B cell (primary cell): Measurements from ENCODE around the gene CTPS2. TPM values are rescaled to one million over a fixed set of nuclear protein-coding genes. Genes with fewer than 3 reads are reported as not detected.

Experiments used
- ATAC-seq: fragments of 200-7000 bp; cut with Tn5 transposase; one replicate; pipeline ENCODE4 v1.10.0; 2021; ENCODE audit warnings: low read depth, mild to moderate bottlenecking, moderate number of reproducible peaks, moderate library complexity
- CTCF ChIA-PET: fragments of 350-600 bp; sonication (Branson Sonifier 250); formaldehyde crosslinking; loops from one replicate; lab custom pipeline; 2021; ENCODE audit warnings: antibody characterized with exemption, inconsistent platforms; lab: Charles Lee
- POLR2A ChIA-PET: fragments of 350-600 bp; sonication (Branson Sonifier 250); formaldehyde crosslinking; loops from one replicate; lab custom pipeline; 2021; ENCODE audit warnings: antibody characterized with exemption; lab: Charles Lee
- DNase-seq: peaks from one replicate; pipeline ENCODE4 v3.0.0; 2013
- H2AFZ ChIP-seq: 2 replicates; pipeline ENCODE4 v1.6.1; 2012; ENCODE audit warnings: mild to moderate bottlenecking, low read depth, low read length; ENCODE audit not compliant: insufficient read depth, poor library complexity, severe bottlenecking
- H3K27ac ChIP-seq, 2 donors: 1 replicate in 1 of 2; 2 replicates in 1 of 2; pipeline ENCODE4 v1.5.1; 2012 to 2013; ENCODE audit warnings: low read length in 2 of 2, mild to moderate bottlenecking in 2 of 2, moderate library complexity in 1 of 2
- H3K27me3 ChIP-seq, 4 experiments: fragments of 200-600 bp in 1 of 4; sonication (generic) in 1 of 4; replicated peaks in 1 of 4; 1 replicate in 2 of 4; 2 replicates in 2 of 4; pipeline versions ENCODE4 v1.6.1 to v1.7.0; 2013 to 2016; ENCODE audit warnings: low read length in 3 of 4, mild to moderate bottlenecking in 2 of 4, mixed read lengths in 1 of 4, moderate library complexity in 1 of 4; ENCODE audit not compliant: insufficient read depth in 4 of 4, control insufficient read depth in 3 of 4; ENCODE audit errors: control extremely low read depth in 1 of 4
- H3K36me3 ChIP-seq, 2 experiments: replicated peaks in 1 of 2; 1 replicate in 1 of 2; 2 replicates in 1 of 2; pipeline versions ENCODE4 v1.6.1 to v1.7.1; 2013; ENCODE audit warnings: low read length in 1 of 2; ENCODE audit not compliant: insufficient read depth in 2 of 2, control insufficient read depth in 1 of 2; ENCODE audit errors: control extremely low read depth in 1 of 2, extremely low read depth in 1 of 2
- H3K4me1 ChIP-seq, 2 donors: fragments of 200-600 bp in 1 of 2; sonication (generic) in 1 of 2; 1 replicate in 1 of 2; 2 replicates in 1 of 2; pipeline versions ENCODE4 v1.5.1 to v1.6.1; 2013 to 2017; ENCODE audit warnings: low read length in 2 of 2; ENCODE audit not compliant: control insufficient read depth in 2 of 2, insufficient read depth in 2 of 2
- H3K4me2 ChIP-seq: replicated peaks from 2 replicates; pipeline ENCODE3; 2012; ENCODE audit warnings: mild to moderate bottlenecking, low read depth, low read length; ENCODE audit not compliant: poor library complexity, severe bottlenecking
- H3K4me3 ChIP-seq, 5 experiments: fragments of 200-600 bp in 1 of 5; sonication (generic) in 1 of 5; 1 replicate in 3 of 5; 2 replicates in 2 of 5; pipeline versions ENCODE4 v1.5.1 to v1.7.0; 2011 to 2016; ENCODE audit warnings: low read length in 4 of 5, mild to moderate bottlenecking in 4 of 5, low read depth in 2 of 5, control low read depth in 1 of 5, moderate library complexity in 1 of 5; ENCODE audit not compliant: insufficient read depth in 1 of 5; ENCODE audit errors: control extremely low read depth in 1 of 5, extremely low read depth in 1 of 5
- H3K79me2 ChIP-seq: fragments of 200-600 bp; sonication (generic); one replicate; pipeline ENCODE4 v1.6.0; 2016; ENCODE audit warnings: low read length; ENCODE audit not compliant: control insufficient read depth, insufficient read depth
- H3K9ac ChIP-seq: fragments of 200-600 bp; sonication (generic); 2 replicates; pipeline ENCODE4 v1.6.1; 2017; ENCODE audit warnings: mild to moderate bottlenecking, low read length, moderate library complexity
- H3K9me3 ChIP-seq, 3 donors: one replicate each; pipeline versions ENCODE4 v1.6.1 to v1.7.1; 2013; ENCODE audit warnings: low read length in 2 of 3; ENCODE audit not compliant: control insufficient read depth in 2 of 3, insufficient read depth in 1 of 3; ENCODE audit errors: control extremely low read depth in 1 of 3
- H4K20me1 ChIP-seq: 2 replicates; pipeline ENCODE4 v1.6.0; 2012; ENCODE audit warnings: mild to moderate bottlenecking, low read length; ENCODE audit not compliant: insufficient read depth, control insufficient read depth, poor library complexity, severe bottlenecking
- H3K27ac Mint-ChIP-seq: one replicate; pipeline ENCODE4 v1.8.0; 2021; ENCODE audit warnings: mixed read lengths
- H3K27me3 Mint-ChIP-seq: one replicate; pipeline ENCODE4 v1.8.0; 2021; ENCODE audit warnings: mixed read lengths
- H3K4me1 Mint-ChIP-seq: one replicate; pipeline ENCODE4 v1.8.0; 2021; ENCODE audit warnings: mixed read lengths
- H3K4me3 Mint-ChIP-seq: one replicate; pipeline ENCODE4 v1.8.0; 2021; ENCODE audit warnings: mixed read lengths
- H3K9me3 Mint-ChIP-seq: one replicate; pipeline ENCODE4 v1.8.0; 2022; ENCODE audit warnings: mixed read lengths; ENCODE audit not compliant: insufficient read depth
- CTCF ChIP-seq: fragments of 200-600 bp; IDR thresholded peaks from one replicate; pipeline ENCODE4 v1.8.0; 2022; ENCODE audit warnings: antibody characterized with exemption, mild to moderate bottlenecking
- EZH2 ChIP-seq: IDR thresholded peaks from 2 replicates; pipeline ENCODE4 v1.6.1; 2012; ENCODE audit warnings: borderline replicate concordance, low read depth, mild to moderate bottlenecking, moderate library complexity, low read length; ENCODE audit not compliant: insufficient read depth, poor library complexity, severe bottlenecking
- WGBS: methylation state at CpG from one replicate; pipeline ENCODE4 v1.1.5; 2013; ENCODE audit warnings: missing lambda C conversion rate; ENCODE audit not compliant: insufficient coverage; 5-methylcytosine and 5-hydroxymethylcytosine counted together
- intact Hi-C: fragments of 100-400 bp; cut with micrococcal nuclease; formaldehyde crosslinking; loops from one replicate; pipeline ENCODE4 v1.10.0; 2022
- polyA plus RNA-seq: library from polyadenylated mRNA; depleted of rRNA; stranded (reverse); fragments of >200 nt; gene quantifications from 2 replicates; pipeline ENCODE4 v1.2.3, GENCODE V29; 2012
- total RNA-seq, 2 donors: library from RNA; stranded (reverse); fragments of 120-200 nt in 1 of 2; gene quantifications; 1 replicate in 1 of 2; 2 replicates in 1 of 2; pipeline versions ENCODE4 v1.2.3 to v1.2.4, GENCODE V29; 2013 to 2022

Gene CTPS2
- total and polyA plus RNA-seq, 2 donors (not counting 1 experiment from before 2014, with no cell fraction given): 2.5 to 11.7 TPM

- intact Hi-C loops: no loop called here
- CTCF ChIA-PET: no interaction called here
- Histone ChIP-seq H2AFZ (no peak overlapping the region), H3K4me2 (no peak overlapping the region), H3K36me3 (no peaks in the 10 kb centered on the region), H4K20me1 (no peaks in the 10 kb centered on the region), H3K27me3 (no peaks in the 10 kb centered on the region), H3K9me3 (no peaks in the 10 kb centered on the region), H3K79me2 (no peaks in the 10 kb centered on the region), H3K9ac (no peak overlapping the region), H3K4me1 (no peaks in the 10 kb centered on the region), H3K4me3 (no peak overlapping the region), H3K27ac (no peak overlapping the region)
- DNase-seq (no peak), ATAC-seq (no peak)
- Mint-ChIP-seq H3K27me3 (no peaks in the 10 kb centered on the region), H3K27ac (no peak overlapping the region), H3K9me3 (no peaks in the 10 kb centered on the region), H3K4me3 (no peak overlapping the region), H3K4me1 (no peaks in the 10 kb centered on the region)
- no CpG with 5 or more reads among the region's 1 CpG for WGBS
- POLR2A ChIA-PET: no interaction called here
- no peak for TF ChIP-seq CTCF
- TF ChIP-seq EZH2: no peak
Measured at GRCh38 chrX:16573781-16574180, 138.7 kb downstream of the CTPS2 start.

- no peaks in the 10 kb centered on the region for H4K20me1 ChIP-seq
- ATAC-seq (no peak), DNase-seq (no peak)
- H3K4me2 ChIP-seq: no peak overlapping the region
- WGBS: no CpG with 5 or more reads among the region's 4 CpGs
- no peaks in the 10 kb centered on the region for H3K9me3 Mint-ChIP-seq
- no peaks in the 10 kb centered on the region for H3K79me2 ChIP-seq
- H3K9me3 ChIP-seq: no peaks in the 10 kb centered on the region
- H3K27me3 ChIP-seq: no peaks in the 10 kb centered on the region
- no peak overlapping the region for H3K27ac Mint-ChIP-seq
- ChIA-PET POLR2A (no interaction called here), CTCF (no interaction called here)
- TF ChIP-seq EZH2 (no peak), CTCF (no peak)
- intact Hi-C loops: no loop called here
- no peak overlapping the region for H2AFZ ChIP-seq
- no peaks in the 10 kb centered on the region for H3K4me1 Mint-ChIP-seq
- no peak overlapping the region for H3K27ac ChIP-seq
- H3K4me3 Mint-ChIP-seq: no peak overlapping the region
- no peak overlapping the region for H3K9ac ChIP-seq
- H3K4me1 ChIP-seq: no peaks in the 10 kb centered on the region
- H3K4me3 ChIP-seq: no peak overlapping the region
- H3K27me3 Mint-ChIP-seq: no peaks in the 10 kb centered on the region
- H3K36me3 ChIP-seq: no peaks in the 10 kb centered on the region
Measured at GRCh38 chrX:16567681-16568080, 144.8 kb downstream of the CTPS2 start.
